ENCODE data around the gene KLC1. TPM values are rescaled to one million over a fixed set of nuclear protein-coding genes. Genes with fewer than 3 reads are reported as not detected.

KLC1 gene
- total and polyA plus RNA-seq, 5 donors from 2014 or later, result 51.9 to 217 (median 65.4) TPM

DNA sequence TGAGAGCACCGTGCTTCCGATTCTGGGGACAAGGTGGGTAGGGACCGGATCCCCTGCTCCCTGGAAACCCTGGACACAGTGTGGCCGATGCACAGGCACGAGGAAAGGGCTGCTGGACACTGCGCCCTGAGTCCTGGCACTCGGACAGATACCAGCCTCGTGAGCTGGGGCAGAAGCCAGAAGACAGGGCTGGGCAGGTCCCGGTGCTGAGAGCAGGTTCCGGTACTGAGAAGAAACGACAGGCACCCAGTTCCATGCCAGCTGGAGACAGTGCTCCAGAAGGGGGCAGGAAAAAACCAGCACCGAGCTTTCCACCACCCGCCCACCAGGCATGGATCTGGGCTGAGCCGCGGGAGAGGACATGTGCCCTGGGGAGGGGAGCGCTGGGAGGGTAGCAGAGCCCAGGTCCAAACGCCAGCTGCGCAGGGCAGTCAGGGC is 79.8 kb downstream of the KLC1 start:
- DNase-seq, result no peak
- Histone ChIP-seq H3K9me3 (ENCODE audit: control insufficient read depth in 2 of 2, low read length in 2 of 2) (no peaks in the 10 kb centered on the region), H3K27ac (ENCODE audit: insufficient read depth, low read length, poor library complexity, severe bottlenecking) (no peak overlapping the region), H3K27me3 (ENCODE audit: control insufficient read depth, insufficient read depth, low read length) (no peaks in the 10 kb centered on the region), H3K4me3 (ENCODE audit: low read depth, low read length) (no peak overlapping the region), H3K4me1 (ENCODE audit: control insufficient read depth, insufficient read depth, low read length, poor library complexity, severe bottlenecking) (no peaks in the 10 kb centered on the region), H3K36me3 (ENCODE audit: control insufficient read depth, insufficient read depth, low read length) (peaks cover 4% of the 10 kb centered on the region)
- H3K27me3 Mint-ChIP-seq, result no peaks in the 10 kb centered on the region
- H3K9me3 Mint-ChIP-seq, result peaks cover 0 to 2% (median 0%) of the 10 kb centered on the region in 7 donors
- H3K4me1 Mint-ChIP-seq, result peaks cover 0 to 16% (median 6%) of the 10 kb centered on the region in 4 donors
- no peak for ATAC-seq (ENCODE audit: low read depth in 2 of 2)
- H3K36me3 Mint-ChIP-seq, result peaks cover 2% of the 10 kb centered on the region
- H3K27ac Mint-ChIP-seq, result peak overlapping the region in 1 of 3 donors; percentile 17
- peak overlapping the region in 1 of 4 donors; percentile 35 for H3K4me3 Mint-ChIP-seq

DNA sequence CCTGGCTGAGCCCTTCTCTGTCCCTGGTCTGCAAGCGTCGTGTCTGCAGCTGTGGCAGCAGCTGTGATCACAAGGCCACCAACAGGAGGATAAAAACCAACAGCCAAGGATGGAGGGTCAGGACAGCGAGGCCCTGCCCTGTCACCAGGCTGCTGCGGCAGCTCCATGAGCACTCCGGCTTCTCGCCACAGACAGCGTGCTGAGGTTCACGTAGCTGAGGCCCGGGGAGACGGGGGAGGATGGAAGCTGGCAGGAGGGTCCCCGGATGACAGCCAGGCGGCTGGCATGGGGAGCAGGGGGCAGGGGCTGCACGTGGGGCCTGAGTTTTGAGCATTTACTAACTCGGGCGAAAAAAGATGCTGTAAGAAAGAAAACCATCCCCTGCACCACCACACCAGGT is 80.8 kb downstream of the KLC1 start:
- peaks cover 0 to 2% (median 0%) of the 10 kb centered on the region in 7 donors for H3K9me3 Mint-ChIP-seq
- H3K36me3 Mint-ChIP-seq, result no peaks in the 10 kb centered on the region
- H3K9me3 ChIP-seq (ENCODE audit: control insufficient read depth in 2 of 2, low read length in 2 of 2), result no peaks in the 10 kb centered on the region
- H3K4me1 ChIP-seq (ENCODE audit: control insufficient read depth, insufficient read depth, low read length, poor library complexity, severe bottlenecking), result peaks cover 7% of the 10 kb centered on the region
- DNase-seq (no peak), ATAC-seq (ENCODE audit: low read depth in 2 of 2) (no peak)
- no peak overlapping the region for H3K4me3 ChIP-seq (ENCODE audit: low read depth, low read length)
- no peak overlapping the region for H3K27ac ChIP-seq (ENCODE audit: insufficient read depth, low read length, poor library complexity, severe bottlenecking)
- peaks cover 0 to 18% (median 4%) of the 10 kb centered on the region in 4 donors for H3K4me1 Mint-ChIP-seq
- no peaks in the 10 kb centered on the region for H3K36me3 ChIP-seq (ENCODE audit: control insufficient read depth, insufficient read depth, low read length)
- H3K27me3 Mint-ChIP-seq, result no peaks in the 10 kb centered on the region
- H3K4me3 Mint-ChIP-seq, result no peak overlapping the region
- no peaks in the 10 kb centered on the region for H3K27me3 ChIP-seq (ENCODE audit: control insufficient read depth, insufficient read depth, low read length)
- peak overlapping the region in 2 of 3 donors; percentile 4 to 69 for H3K27ac Mint-ChIP-seq

DNA sequence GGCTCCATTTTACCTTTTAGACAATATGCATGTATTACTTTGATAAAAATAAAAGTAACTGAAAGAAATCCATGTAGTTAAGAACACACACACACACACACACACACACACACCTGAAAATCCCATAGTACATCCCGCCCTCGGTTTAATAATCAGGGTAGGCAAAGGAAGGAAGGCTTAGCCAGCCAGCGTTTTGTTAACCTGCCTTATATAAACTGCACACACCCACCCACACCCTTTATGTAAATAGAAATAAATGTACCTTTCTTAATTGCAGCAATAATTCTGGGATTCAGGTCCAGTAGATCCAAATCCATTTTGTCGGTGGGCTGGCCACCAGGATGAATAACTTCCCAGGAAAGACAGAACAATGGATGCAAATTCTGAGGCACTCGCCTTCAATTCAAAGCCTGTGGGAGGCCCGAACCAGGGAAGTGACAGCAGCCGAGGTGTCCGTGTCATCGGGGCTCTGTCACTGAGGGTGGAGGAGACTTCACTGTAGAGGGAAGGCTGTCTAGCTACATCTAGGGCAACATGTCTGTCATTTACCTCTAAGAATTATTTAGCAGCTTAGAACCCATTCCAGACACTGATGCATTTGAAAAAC is 81.9 kb downstream of the KLC1 start:
- Histone ChIP-seq H3K4me1 (ENCODE audit: control insufficient read depth, insufficient read depth, low read length, poor library complexity, severe bottlenecking) (peaks cover 7% of the 10 kb centered on the region), H3K27me3 (ENCODE audit: control insufficient read depth, insufficient read depth, low read length) (no peaks in the 10 kb centered on the region), H3K9me3 (ENCODE audit: control insufficient read depth in 2 of 2, low read length in 2 of 2) (no peaks in the 10 kb centered on the region), H3K4me3 (ENCODE audit: low read depth, low read length) (no peak overlapping the region), H3K27ac (ENCODE audit: insufficient read depth, low read length, poor library complexity, severe bottlenecking) (no peak overlapping the region), H3K36me3 (ENCODE audit: control insufficient read depth, insufficient read depth, low read length) (no peaks in the 10 kb centered on the region)
- ATAC-seq (ENCODE audit: low read depth in 2 of 2), result no peak
- H3K36me3 Mint-ChIP-seq, result no peaks in the 10 kb centered on the region
- no peaks in the 10 kb centered on the region for H3K27me3 Mint-ChIP-seq
- peaks cover 0 to 2% (median 0%) of the 10 kb centered on the region in 7 donors for H3K9me3 Mint-ChIP-seq
- DNase-seq, result no peak
- peak overlapping the region in 2 of 4 donors; percentile 68 to 81 for H3K4me3 Mint-ChIP-seq
- peaks cover 0 to 22% (median 8%) of the 10 kb centered on the region in 4 donors for H3K4me1 Mint-ChIP-seq
- H3K27ac Mint-ChIP-seq, result no peak overlapping the region

DNA sequence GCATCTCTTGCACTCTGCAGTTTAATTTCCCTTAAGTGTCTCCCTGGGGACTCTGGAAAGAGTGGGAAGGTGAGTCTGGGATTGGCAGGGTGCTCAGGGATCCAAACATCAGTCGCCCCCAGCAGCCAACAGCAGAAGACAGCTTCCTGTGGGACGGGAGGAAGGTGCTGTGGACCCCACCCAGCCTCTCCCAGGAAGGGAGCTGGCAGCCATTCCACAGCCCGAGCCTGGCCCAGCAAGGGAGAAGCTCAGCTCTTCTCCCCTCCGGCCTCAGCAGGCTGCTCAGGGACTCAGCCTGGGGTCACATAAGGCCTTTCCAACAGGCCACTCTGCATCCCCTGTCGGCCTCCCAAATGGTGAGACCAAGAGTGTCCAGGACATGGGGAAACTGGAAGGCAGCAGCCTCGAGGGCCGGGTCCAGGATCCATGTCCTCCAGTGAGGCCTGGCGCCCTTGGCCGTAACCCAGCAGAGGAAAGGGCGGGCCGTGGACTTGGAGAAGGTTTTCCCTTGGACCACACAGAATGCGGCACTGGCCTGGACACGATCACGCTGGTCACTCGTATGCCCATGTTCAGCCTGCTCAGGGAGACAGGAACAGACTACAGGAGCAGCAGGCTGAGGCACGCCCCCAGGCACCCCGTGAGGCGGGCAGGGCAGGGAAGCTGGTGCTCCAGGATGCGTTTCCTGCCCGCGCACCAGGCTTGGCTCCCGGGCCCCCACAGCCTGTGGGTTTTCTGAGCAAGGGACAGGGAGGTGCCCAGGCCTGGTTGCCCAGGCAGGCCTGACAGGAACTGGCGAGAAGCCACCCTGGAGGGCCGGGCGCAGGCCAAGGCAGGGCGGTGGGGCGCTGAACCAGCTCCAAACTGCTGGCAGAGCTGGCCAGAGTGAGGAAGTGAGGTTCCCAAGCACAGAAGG is 82.8 kb downstream of the KLC1 start:
- Mint-ChIP-seq H3K27ac (peak overlapping the region in 2 of 3 donors; percentile 26 to 36), H3K4me3 (peak overlapping the region in 2 of 4 donors; percentile 5 to 49)
- no peak overlapping the region for H3K27ac ChIP-seq (ENCODE audit: insufficient read depth, low read length, poor library complexity, severe bottlenecking)

DNA sequence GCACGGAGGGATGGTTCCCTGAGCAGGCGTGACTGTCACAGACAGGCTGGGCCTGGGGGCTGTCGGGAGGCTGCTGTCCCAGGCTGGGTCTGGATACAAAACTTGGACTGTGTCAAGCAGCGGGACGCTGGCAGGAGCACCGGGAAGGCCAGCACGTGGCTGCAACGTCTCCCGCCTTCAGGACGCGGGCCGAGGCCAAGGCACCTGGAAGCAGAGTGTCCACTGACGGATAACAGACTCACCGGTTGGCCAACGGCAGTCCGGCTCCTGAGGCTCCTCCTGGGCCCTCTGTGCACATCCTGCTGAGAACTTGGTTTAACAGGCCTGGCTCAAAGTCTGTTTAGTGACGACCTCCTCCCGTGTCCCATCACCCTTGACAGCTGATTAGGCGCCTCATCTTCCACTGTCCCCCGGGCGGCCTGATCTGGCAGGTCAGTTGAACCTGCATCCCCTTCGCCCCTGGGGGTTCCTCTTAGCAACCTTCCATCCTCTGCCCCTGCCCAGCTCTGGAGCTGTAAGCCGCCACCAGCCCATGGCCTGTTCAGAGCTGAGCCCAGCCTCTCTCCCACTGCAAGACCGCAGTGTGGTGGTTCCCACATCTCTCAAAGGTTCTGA is 83.7 kb downstream of the KLC1 start:
- Mint-ChIP-seq H3K36me3 (peaks cover 3% of the 10 kb centered on the region), H3K27ac (peak overlapping the region in 2 of 3 donors; percentile 26 to 38)

More for the DNA sequence above, 82.8 kb downstream of the KLC1 start:
- peaks cover 0 to 25% (median 10%) of the 10 kb centered on the region in 4 donors for H3K4me1 Mint-ChIP-seq
- H3K4me3 ChIP-seq (ENCODE audit: low read depth, low read length), result no peak overlapping the region
- no peaks in the 10 kb centered on the region for H3K36me3 Mint-ChIP-seq
- H3K9me3 Mint-ChIP-seq, result peaks cover 0 to 2% (median 0%) of the 10 kb centered on the region in 7 donors
- no peaks in the 10 kb centered on the region for H3K27me3 ChIP-seq (ENCODE audit: control insufficient read depth, insufficient read depth, low read length)
- peaks cover 15% of the 10 kb centered on the region for H3K4me1 ChIP-seq (ENCODE audit: control insufficient read depth, insufficient read depth, low read length, poor library complexity, severe bottlenecking)
- no peaks in the 10 kb centered on the region for H3K27me3 Mint-ChIP-seq
- no peak for ATAC-seq (ENCODE audit: low read depth in 2 of 2)
- no peaks in the 10 kb centered on the region for H3K9me3 ChIP-seq (ENCODE audit: control insufficient read depth in 2 of 2, low read length in 2 of 2)
- peak in 1 of 3 donors; percentile 26 for DNase-seq
- no peaks in the 10 kb centered on the region for H3K36me3 ChIP-seq (ENCODE audit: control insufficient read depth, insufficient read depth, low read length)

DNA sequence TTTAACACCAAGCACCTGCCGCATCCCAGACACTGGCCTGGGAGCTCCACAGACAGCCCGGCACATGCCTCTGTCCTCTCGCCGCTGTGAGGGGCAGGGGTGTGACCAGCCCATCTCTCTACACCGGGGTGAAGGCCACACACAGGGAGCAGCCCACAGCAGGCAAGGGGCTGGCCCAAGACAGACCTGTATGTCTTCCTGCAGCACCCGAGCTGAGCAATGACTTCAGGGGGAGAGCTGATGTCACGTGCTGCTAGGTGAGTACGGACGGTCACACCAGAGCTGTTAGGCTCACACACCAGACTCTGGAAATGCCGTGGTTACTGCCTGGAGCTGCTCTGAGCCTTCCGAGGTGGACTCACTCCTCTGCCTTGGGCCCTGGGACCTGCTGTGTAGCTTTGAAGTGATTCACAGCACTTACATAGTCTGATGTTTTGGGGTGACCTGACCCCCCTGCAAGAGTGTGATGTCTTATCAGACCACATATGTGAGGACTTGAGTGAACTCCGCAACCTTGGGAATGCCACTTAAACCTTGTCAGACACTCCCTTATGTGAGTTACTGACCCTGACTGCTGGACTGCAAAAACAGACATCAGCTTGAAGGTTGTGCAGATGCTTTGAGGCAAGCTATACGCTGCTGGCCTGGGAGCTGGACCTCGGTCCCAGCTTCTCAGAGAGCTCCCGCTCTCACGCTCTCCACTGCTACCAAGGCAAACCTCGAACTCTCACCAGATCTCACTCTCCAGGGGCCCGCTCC is 84.5 kb downstream of the KLC1 start:
- no peaks in the 10 kb centered on the region for H3K27me3 ChIP-seq (ENCODE audit: control insufficient read depth, insufficient read depth, low read length)
- Mint-ChIP-seq H3K27ac (peak overlapping the region; percentile 26 to 55 (median 38)), H3K27me3 (no peaks in the 10 kb centered on the region), H3K4me3 (peak overlapping the region; percentile 63 to 95 (median 84)), H3K36me3 (peaks cover 6% of the 10 kb centered on the region), H3K9me3 (peaks cover 0 to 2% (median 0%) of the 10 kb centered on the region in 7 donors), H3K4me1 (peaks cover 12 to 41% (median 22%) of the 10 kb centered on the region in 4 donors)
- ATAC-seq (ENCODE audit: low read depth in 2 of 2) (no peak), DNase-seq (no peak)
- no peak overlapping the region for H3K4me3 ChIP-seq (ENCODE audit: low read depth, low read length)
- no peak overlapping the region for H3K27ac ChIP-seq (ENCODE audit: insufficient read depth, low read length, poor library complexity, severe bottlenecking)
- H3K36me3 ChIP-seq (ENCODE audit: control insufficient read depth, insufficient read depth, low read length), result no peaks in the 10 kb centered on the region
- H3K4me1 ChIP-seq (ENCODE audit: control insufficient read depth, insufficient read depth, low read length, poor library complexity, severe bottlenecking), result peaks cover 18% of the 10 kb centered on the region
- no peaks in the 10 kb centered on the region for H3K9me3 ChIP-seq (ENCODE audit: control insufficient read depth in 2 of 2, low read length in 2 of 2)

More for the DNA sequence above, 83.7 kb downstream of the KLC1 start:
- peaks cover 9 to 35% (median 18%) of the 10 kb centered on the region in 4 donors for H3K4me1 Mint-ChIP-seq
- ATAC-seq (ENCODE audit: low read depth in 2 of 2) (no peak), DNase-seq (no peak)
- peaks cover 0 to 2% (median 0%) of the 10 kb centered on the region in 7 donors for H3K9me3 Mint-ChIP-seq
- no peaks in the 10 kb centered on the region for H3K27me3 ChIP-seq (ENCODE audit: control insufficient read depth, insufficient read depth, low read length)
- peak overlapping the region; percentile 38 to 63 (median 50) for H3K4me3 Mint-ChIP-seq
- no peaks in the 10 kb centered on the region for H3K27me3 Mint-ChIP-seq
- H3K4me3 ChIP-seq (ENCODE audit: low read depth, low read length), result no peak overlapping the region
- H3K27ac ChIP-seq (ENCODE audit: insufficient read depth, low read length, poor library complexity, severe bottlenecking), result no peak overlapping the region
- H3K9me3 ChIP-seq (ENCODE audit: control insufficient read depth in 2 of 2, low read length in 2 of 2), result no peaks in the 10 kb centered on the region
- no peaks in the 10 kb centered on the region for H3K36me3 ChIP-seq (ENCODE audit: control insufficient read depth, insufficient read depth, low read length)
- peaks cover 18% of the 10 kb centered on the region for H3K4me1 ChIP-seq (ENCODE audit: control insufficient read depth, insufficient read depth, low read length, poor library complexity, severe bottlenecking)
